ENCODE data around the gene NBPF14. TPM values are rescaled to one million over a fixed set of nuclear protein-coding genes. Genes with fewer than 3 reads are reported as not detected.
"Not testable (repeated sequence)": the region's sequence is repeated elsewhere in the genome, so short reads cannot be mapped to it uniquely, and the experiment has no call there.

The NBPF14 gene
- total RNA-seq, 1 experiment from 2014 or later = 12.9 TPM

- H3K36me3 Mint-ChIP-seq; CTCF ChIA-PET; H3K27me3 Mint-ChIP-seq (ENCODE audit: low read depth); H3K4me1 Mint-ChIP-seq; H3K9me3 Mint-ChIP-seq: not testable (repeated sequence)
- DNase-seq (ENCODE audit: low spot score) (peak; percentile 79), ATAC-seq (peak; percentile 91)
- Mint-ChIP-seq H3K27ac (peak overlapping the region; percentile 99), H3K4me3 (peak overlapping the region; percentile 74)
- POLR2A ChIA-PET = interaction anchor here (0.6 to 1.4 kb wide), 5 partner anchors 134 to 259 kb away, joined by 3 to 10 read pairs (median 8); no protein-coding TSS in a partner anchor
- TF ChIP-seq, protein P1, sequence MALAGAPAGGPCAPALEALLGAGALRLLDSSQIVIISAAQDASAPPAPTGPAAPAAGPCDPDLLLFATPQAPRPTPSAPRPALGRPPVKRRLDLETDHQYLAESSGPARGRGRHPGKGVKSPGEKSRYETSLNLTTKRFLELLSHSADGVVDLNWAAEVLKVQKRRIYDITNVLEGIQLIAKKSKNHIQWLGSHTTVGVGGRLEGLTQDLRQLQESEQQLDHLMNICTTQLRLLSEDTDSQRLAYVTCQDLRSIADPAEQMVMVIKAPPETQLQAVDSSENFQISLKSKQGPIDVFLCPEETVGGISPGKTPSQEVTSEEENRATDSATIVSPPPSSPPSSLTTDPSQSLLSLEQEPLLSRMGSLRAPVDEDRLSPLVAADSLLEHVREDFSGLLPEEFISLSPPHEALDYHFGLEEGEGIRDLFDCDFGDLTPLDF (CRISPR knock-in tag; IDR thresholded peaks at IDR 0.05) = peak; percentile 90; the same call in 1 of the 2 replicates
- TF ChIP-seq ETV6 (CRISPR knock-in tag; IDR thresholded peaks at IDR 0.05) = peak; percentile 98
- peak; percentile 33; the same call in 1 of the 2 replicates for TF ChIP-seq ZNF121 (CRISPR knock-in tag; IDR thresholded peaks at IDR 0.05)
- TF ChIP-seq ZNF317 (CRISPR knock-in tag; IDR thresholded peaks at IDR 0.05; ENCODE audit: borderline replicate concordance, low read depth) = 0 out of 2 replicates have a peak, but pooled peaks have one; percentile 41
- peak; percentile 99 for TF ChIP-seq ZNF671 (CRISPR knock-in tag; IDR thresholded peaks at IDR 0.05)
- TF ChIP-seq, protein P2, sequence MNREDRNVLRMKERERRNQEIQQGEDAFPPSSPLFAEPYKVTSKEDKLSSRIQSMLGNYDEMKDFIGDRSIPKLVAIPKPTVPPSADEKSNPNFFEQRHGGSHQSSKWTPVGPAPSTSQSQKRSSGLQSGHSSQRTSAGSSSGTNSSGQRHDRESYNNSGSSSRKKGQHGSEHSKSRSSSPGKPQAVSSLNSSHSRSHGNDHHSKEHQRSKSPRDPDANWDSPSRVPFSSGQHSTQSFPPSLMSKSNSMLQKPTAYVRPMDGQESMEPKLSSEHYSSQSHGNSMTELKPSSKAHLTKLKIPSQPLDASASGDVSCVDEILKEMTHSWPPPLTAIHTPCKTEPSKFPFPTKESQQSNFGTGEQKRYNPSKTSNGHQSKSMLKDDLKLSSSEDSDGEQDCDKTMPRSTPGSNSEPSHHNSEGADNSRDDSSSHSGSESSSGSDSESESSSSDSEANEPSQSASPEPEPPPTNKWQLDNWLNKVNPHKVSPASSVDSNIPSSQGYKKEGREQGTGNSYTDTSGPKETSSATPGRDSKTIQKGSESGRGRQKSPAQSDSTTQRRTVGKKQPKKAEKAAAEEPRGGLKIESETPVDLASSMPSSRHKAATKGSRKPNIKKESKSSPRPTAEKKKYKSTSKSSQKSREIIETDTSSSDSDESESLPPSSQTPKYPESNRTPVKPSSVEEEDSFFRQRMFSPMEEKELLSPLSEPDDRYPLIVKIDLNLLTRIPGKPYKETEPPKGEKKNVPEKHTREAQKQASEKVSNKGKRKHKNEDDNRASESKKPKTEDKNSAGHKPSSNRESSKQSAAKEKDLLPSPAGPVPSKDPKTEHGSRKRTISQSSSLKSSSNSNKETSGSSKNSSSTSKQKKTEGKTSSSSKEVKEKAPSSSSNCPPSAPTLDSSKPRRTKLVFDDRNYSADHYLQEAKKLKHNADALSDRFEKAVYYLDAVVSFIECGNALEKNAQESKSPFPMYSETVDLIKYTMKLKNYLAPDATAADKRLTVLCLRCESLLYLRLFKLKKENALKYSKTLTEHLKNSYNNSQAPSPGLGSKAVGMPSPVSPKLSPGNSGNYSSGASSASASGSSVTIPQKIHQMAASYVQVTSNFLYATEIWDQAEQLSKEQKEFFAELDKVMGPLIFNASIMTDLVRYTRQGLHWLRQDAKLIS (CRISPR knock-in tag; IDR thresholded peaks at IDR 0.05; ENCODE audit: borderline replicate concordance) = peak; percentile 99
- TF ChIP-seq, protein P3, sequence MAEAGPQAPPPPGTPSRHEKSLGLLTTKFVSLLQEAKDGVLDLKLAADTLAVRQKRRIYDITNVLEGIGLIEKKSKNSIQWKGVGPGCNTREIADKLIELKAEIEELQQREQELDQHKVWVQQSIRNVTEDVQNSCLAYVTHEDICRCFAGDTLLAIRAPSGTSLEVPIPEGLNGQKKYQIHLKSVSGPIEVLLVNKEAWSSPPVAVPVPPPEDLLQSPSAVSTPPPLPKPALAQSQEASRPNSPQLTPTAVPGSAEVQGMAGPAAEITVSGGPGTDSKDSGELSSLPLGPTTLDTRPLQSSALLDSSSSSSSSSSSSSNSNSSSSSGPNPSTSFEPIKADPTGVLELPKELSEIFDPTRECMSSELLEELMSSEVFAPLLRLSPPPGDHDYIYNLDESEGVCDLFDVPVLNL (CRISPR knock-in tag; IDR thresholded peaks at IDR 0.05; ENCODE audit: borderline replicate concordance, low read depth) = peak; percentile 85
- peak; percentile 98 for TF ChIP-seq SMAD3 (CRISPR knock-in tag; IDR thresholded peaks at IDR 0.05; ENCODE audit: borderline replicate concordance)
- TF ChIP-seq USF1 (CRISPR knock-in tag; IDR thresholded peaks at IDR 0.05) = peak; percentile 73
- TF ChIP-seq, protein P4, sequence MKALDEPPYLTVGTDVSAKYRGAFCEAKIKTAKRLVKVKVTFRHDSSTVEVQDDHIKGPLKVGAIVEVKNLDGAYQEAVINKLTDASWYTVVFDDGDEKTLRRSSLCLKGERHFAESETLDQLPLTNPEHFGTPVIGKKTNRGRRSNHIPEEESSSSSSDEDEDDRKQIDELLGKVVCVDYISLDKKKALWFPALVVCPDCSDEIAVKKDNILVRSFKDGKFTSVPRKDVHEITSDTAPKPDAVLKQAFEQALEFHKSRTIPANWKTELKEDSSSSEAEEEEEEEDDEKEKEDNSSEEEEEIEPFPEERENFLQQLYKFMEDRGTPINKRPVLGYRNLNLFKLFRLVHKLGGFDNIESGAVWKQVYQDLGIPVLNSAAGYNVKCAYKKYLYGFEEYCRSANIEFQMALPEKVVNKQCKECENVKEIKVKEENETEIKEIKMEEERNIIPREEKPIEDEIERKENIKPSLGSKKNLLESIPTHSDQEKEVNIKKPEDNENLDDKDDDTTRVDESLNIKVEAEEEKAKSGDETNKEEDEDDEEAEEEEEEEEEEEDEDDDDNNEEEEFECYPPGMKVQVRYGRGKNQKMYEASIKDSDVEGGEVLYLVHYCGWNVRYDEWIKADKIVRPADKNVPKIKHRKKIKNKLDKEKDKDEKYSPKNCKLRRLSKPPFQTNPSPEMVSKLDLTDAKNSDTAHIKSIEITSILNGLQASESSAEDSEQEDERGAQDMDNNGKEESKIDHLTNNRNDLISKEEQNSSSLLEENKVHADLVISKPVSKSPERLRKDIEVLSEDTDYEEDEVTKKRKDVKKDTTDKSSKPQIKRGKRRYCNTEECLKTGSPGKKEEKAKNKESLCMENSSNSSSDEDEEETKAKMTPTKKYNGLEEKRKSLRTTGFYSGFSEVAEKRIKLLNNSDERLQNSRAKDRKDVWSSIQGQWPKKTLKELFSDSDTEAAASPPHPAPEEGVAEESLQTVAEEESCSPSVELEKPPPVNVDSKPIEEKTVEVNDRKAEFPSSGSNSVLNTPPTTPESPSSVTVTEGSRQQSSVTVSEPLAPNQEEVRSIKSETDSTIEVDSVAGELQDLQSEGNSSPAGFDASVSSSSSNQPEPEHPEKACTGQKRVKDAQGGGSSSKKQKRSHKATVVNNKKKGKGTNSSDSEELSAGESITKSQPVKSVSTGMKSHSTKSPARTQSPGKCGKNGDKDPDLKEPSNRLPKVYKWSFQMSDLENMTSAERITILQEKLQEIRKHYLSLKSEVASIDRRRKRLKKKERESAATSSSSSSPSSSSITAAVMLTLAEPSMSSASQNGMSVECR (CRISPR knock-in tag; IDR thresholded peaks at IDR 0.05; ENCODE audit: borderline replicate concordance) = peak; percentile 96
- TF ChIP-seq ZMAT4 (CRISPR knock-in tag; IDR thresholded peaks at IDR 0.05) = peak; percentile 99
- TF ChIP-seq JUN (CRISPR knock-in tag; IDR thresholded peaks at IDR 0.05) = peak; percentile 98
- peak; percentile 96 for TF ChIP-seq SMAD4 (CRISPR knock-in tag; IDR thresholded peaks at IDR 0.05)
- TF ChIP-seq ZNF263 (CRISPR knock-in tag; IDR thresholded peaks at IDR 0.05; ENCODE audit: low read depth) = 0 out of 2 replicates have a peak, but pooled peaks have one; percentile 65
- peak; percentile 87; the same call in 1 of the 2 replicates for TF ChIP-seq ZNF138 (CRISPR knock-in tag; conservative IDR thresholded peaks at IDR 0.05)
- TF ChIP-seq, protein P5, sequence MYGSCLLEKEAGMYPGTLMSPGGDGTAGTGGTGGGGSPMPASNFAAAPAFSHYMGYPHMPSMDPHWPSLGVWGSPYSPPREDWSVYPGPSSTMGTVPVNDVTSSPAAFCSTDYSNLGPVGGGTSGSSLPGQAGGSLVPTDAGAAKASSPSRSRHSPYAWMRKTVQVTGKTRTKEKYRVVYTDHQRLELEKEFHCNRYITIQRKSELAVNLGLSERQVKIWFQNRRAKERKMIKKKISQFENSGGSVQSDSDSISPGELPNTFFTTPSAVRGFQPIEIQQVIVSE (CRISPR knock-in tag; IDR thresholded peaks at IDR 0.05; ENCODE audit: borderline replicate concordance) = peak; percentile 99
- TF ChIP-seq NFYB (CRISPR knock-in tag; conservative IDR thresholded peaks at IDR 0.05; ENCODE audit: low read depth) = peak; percentile 48
- peak; percentile 92 for TF ChIP-seq TEAD4 (CRISPR knock-in tag; IDR thresholded peaks at IDR 0.05)
- peak; percentile 76 for TF ChIP-seq GTF2I (CRISPR knock-in tag; conservative IDR thresholded peaks at IDR 0.05)
- TF ChIP-seq RORB (CRISPR knock-in tag; IDR thresholded peaks at IDR 0.05) = peak; percentile 98
- TF ChIP-seq ZNF416 (CRISPR knock-in tag; IDR thresholded peaks at IDR 0.05) = peak; percentile 100
- peak; percentile 99 for TF ChIP-seq SOX15 (CRISPR knock-in tag; IDR thresholded peaks at IDR 0.05)
- TF ChIP-seq TCF7 (CRISPR knock-in tag; IDR thresholded peaks at IDR 0.05; ENCODE audit: low read depth) = peak; percentile 59; the same call in 1 of the 2 replicates
- TF ChIP-seq CBFB (CRISPR knock-in tag; IDR thresholded peaks at IDR 0.05; ENCODE audit: low read depth) = peak; percentile 98
- peak; percentile 85 for TF ChIP-seq FOXK1 (CRISPR knock-in tag; IDR thresholded peaks at IDR 0.05)
These were observed 73.1 kb downstream of the NBPF14 start for GRCh38 chr1:148522561-148523204.
